HL-60 (cell line): Measurements from ENCODE around the gene CNST.

Experiments used
- CTCF ChIP-seq: IDR thresholded peaks from one replicate; pipeline ENCODE4 v1.5.1; 2011; ENCODE audit warnings: low read length, control low read depth, inconsistent platforms; ENCODE audit not compliant: insufficient read depth
- GABPA ChIP-seq: IDR thresholded peaks from 2 replicates; pipeline ENCODE4 v1.6.1; 2012; ENCODE audit warnings: low read depth
- POLR2AphosphoS5 ChIP-seq: IDR thresholded peaks from 2 replicates; pipeline ENCODE4 v1.6.1; 2012; ENCODE audit warnings: low read depth
- SPI1 ChIP-seq: IDR thresholded peaks from 2 replicates; pipeline ENCODE4 v1.6.1; 2012; ENCODE audit warnings: low read depth, mild to moderate bottlenecking, borderline replicate concordance
- TF ChIP-seq, protein P1 (sequence below): IDR thresholded peaks from 2 replicates; pipeline ENCODE4 v1.6.1; 2012; ENCODE audit warnings: low read depth; ENCODE audit not compliant: insufficient replicate concordance

GRCh38 chr1:246537887-246538286, 28.4 kb upstream of the CNST start:
- TF ChIP-seq CTCF (no peak), POLR2AphosphoS5 (no peak), GABPA (no peak), SPI1 (no peak)
- TF ChIP-seq, protein P1, sequence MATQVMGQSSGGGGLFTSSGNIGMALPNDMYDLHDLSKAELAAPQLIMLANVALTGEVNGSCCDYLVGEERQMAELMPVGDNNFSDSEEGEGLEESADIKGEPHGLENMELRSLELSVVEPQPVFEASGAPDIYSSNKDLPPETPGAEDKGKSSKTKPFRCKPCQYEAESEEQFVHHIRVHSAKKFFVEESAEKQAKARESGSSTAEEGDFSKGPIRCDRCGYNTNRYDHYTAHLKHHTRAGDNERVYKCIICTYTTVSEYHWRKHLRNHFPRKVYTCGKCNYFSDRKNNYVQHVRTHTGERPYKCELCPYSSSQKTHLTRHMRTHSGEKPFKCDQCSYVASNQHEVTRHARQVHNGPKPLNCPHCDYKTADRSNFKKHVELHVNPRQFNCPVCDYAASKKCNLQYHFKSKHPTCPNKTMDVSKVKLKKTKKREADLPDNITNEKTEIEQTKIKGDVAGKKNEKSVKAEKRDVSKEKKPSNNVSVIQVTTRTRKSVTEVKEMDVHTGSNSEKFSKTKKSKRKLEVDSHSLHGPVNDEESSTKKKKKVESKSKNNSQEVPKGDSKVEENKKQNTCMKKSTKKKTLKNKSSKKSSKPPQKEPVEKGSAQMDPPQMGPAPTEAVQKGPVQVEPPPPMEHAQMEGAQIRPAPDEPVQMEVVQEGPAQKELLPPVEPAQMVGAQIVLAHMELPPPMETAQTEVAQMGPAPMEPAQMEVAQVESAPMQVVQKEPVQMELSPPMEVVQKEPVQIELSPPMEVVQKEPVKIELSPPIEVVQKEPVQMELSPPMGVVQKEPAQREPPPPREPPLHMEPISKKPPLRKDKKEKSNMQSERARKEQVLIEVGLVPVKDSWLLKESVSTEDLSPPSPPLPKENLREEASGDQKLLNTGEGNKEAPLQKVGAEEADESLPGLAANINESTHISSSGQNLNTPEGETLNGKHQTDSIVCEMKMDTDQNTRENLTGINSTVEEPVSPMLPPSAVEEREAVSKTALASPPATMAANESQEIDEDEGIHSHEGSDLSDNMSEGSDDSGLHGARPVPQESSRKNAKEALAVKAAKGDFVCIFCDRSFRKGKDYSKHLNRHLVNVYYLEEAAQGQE: no peak
